ENCODE measurements around the gene LRRC4C. TPM values are rescaled to one million over a fixed set of nuclear protein-coding genes. Genes with fewer than 3 reads are reported as not detected.

The LRRC4C gene
- total and polyA plus RNA-seq, 4 donors: 0.10 to 0.93 (median 0.30) TPM

DNA sequence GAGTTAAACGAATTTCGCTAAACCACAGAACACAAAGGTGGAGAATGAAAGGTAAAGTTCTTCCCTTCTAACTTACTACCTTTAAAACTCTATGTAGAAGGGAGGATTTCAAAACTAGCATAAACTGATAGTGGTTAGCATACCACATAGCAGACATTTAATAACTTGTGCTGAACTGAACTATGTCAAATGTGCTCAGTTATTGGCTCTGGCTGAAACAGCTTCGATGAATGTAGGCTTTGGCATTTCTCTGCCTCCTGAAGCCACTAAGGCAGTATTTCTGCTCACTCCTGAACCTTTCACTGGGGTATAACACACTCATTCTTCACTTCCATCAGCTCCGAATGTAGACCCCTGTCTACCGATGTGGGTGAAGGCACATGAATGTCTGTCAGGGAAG is 1188.1 kb downstream of the LRRC4C start:
- WGBS: 90% methylated on average over 5 of the region's 5 CpGs
- H3K27me3 ChIP-seq (ENCODE audit: control insufficient read depth in 4 of 4, insufficient read depth in 4 of 4, low read length in 3 of 4): no peaks in the 10 kb centered on the region
- DNase-seq (ENCODE audit: low spot score): no peak
- H3K36me3 ChIP-seq (ENCODE audit: control insufficient read depth in 4 of 4, insufficient read depth in 3 of 4, low read depth in 1 of 4, low read length in 3 of 4): no peaks in the 10 kb centered on the region
- no peaks in the 10 kb centered on the region for H3K9me3 ChIP-seq (ENCODE audit: control insufficient read depth in 4 of 4, low read length in 3 of 4)
- no peak overlapping the region for H3K27ac ChIP-seq (ENCODE audit: low read depth in 1 of 2, low read length in 2 of 2)
- H3K4me1 ChIP-seq (ENCODE audit: control insufficient read depth in 4 of 4, insufficient read depth in 4 of 4, low read length in 3 of 4): no peaks in the 10 kb centered on the region
- H3K9ac ChIP-seq (ENCODE audit: low read depth in 1 of 2, low read length in 2 of 2): no peak overlapping the region
- no peak overlapping the region for H3K4me3 ChIP-seq (ENCODE audit: low read depth in 1 of 3, low read length in 3 of 3)
- TF ChIP-seq FOXA1 (IDR thresholded peaks at IDR 0.05): no peak
- TF ChIP-seq, protein P1, sequence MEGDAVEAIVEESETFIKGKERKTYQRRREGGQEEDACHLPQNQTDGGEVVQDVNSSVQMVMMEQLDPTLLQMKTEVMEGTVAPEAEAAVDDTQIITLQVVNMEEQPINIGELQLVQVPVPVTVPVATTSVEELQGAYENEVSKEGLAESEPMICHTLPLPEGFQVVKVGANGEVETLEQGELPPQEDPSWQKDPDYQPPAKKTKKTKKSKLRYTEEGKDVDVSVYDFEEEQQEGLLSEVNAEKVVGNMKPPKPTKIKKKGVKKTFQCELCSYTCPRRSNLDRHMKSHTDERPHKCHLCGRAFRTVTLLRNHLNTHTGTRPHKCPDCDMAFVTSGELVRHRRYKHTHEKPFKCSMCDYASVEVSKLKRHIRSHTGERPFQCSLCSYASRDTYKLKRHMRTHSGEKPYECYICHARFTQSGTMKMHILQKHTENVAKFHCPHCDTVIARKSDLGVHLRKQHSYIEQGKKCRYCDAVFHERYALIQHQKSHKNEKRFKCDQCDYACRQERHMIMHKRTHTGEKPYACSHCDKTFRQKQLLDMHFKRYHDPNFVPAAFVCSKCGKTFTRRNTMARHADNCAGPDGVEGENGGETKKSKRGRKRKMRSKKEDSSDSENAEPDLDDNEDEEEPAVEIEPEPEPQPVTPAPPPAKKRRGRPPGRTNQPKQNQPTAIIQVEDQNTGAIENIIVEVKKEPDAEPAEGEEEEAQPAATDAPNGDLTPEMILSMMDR (IDR thresholded peaks at IDR 0.05; ENCODE audit: low read depth, low read length, missing input control): no peak
- TF ChIP-seq JUND (IDR thresholded peaks at IDR 0.05): no peak
- TF ChIP-seq, protein P2, sequence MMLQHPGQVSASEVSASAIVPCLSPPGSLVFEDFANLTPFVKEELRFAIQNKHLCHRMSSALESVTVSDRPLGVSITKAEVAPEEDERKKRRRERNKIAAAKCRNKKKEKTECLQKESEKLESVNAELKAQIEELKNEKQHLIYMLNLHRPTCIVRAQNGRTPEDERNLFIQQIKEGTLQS (IDR thresholded peaks at IDR 0.05): no peak
- no peak for TF ChIP-seq GABPA (IDR thresholded peaks at IDR 0.05 in 1 of 2, conservative IDR thresholded peaks at IDR 0.05 in 1 of 2)
- TF ChIP-seq, protein P3, sequence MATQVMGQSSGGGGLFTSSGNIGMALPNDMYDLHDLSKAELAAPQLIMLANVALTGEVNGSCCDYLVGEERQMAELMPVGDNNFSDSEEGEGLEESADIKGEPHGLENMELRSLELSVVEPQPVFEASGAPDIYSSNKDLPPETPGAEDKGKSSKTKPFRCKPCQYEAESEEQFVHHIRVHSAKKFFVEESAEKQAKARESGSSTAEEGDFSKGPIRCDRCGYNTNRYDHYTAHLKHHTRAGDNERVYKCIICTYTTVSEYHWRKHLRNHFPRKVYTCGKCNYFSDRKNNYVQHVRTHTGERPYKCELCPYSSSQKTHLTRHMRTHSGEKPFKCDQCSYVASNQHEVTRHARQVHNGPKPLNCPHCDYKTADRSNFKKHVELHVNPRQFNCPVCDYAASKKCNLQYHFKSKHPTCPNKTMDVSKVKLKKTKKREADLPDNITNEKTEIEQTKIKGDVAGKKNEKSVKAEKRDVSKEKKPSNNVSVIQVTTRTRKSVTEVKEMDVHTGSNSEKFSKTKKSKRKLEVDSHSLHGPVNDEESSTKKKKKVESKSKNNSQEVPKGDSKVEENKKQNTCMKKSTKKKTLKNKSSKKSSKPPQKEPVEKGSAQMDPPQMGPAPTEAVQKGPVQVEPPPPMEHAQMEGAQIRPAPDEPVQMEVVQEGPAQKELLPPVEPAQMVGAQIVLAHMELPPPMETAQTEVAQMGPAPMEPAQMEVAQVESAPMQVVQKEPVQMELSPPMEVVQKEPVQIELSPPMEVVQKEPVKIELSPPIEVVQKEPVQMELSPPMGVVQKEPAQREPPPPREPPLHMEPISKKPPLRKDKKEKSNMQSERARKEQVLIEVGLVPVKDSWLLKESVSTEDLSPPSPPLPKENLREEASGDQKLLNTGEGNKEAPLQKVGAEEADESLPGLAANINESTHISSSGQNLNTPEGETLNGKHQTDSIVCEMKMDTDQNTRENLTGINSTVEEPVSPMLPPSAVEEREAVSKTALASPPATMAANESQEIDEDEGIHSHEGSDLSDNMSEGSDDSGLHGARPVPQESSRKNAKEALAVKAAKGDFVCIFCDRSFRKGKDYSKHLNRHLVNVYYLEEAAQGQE (IDR thresholded peaks at IDR 0.05): no peak
- TF ChIP-seq EGR1 (IDR thresholded peaks at IDR 0.05; ENCODE audit: low read depth in 2 of 2): no peak
- TF ChIP-seq HNF4G (IDR thresholded peaks at IDR 0.05): no peak
- TF ChIP-seq TAF1 (conservative IDR thresholded peaks at IDR 0.05): no peak
- no peak for TF ChIP-seq HNF4A (conservative IDR thresholded peaks at IDR 0.05)

DNA sequence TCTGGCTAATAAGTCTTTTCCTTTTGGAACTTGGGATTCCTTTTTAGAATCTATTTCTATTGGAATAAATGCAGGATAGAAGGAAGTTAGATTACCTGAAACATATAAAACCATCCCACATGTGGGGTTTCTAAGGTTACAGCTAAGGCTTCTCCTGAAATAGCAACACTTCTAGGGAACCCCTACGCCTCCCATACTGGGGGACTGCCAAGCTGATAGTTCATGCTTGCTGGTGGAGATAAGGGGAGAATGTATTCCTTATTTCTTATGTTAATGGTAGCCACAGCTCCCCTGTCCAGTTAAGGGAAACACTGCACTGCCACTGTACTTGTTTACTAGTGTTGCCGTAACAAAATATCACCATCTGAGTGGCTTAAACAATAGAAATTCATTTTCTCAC is 1189.6 kb downstream of the LRRC4C start:
- WGBS: 72% methylated on average over 2 of the region's 2 CpGs
- TF ChIP-seq, protein P4, sequence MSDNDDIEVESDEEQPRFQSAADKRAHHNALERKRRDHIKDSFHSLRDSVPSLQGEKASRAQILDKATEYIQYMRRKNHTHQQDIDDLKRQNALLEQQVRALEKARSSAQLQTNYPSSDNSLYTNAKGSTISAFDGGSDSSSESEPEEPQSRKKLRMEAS (IDR thresholded peaks at IDR 0.05): no peak
- TF ChIP-seq HNF4G (IDR thresholded peaks at IDR 0.05): no peak
- TF ChIP-seq, protein P3 (IDR thresholded peaks at IDR 0.05): no peak
- no peak for TF ChIP-seq YY1 (IDR thresholded peaks at IDR 0.05)
- no peak for TF ChIP-seq FOXA1 (IDR thresholded peaks at IDR 0.05)
- TF ChIP-seq RXRA (IDR thresholded peaks at IDR 0.05): no peak
- no peak for TF ChIP-seq SP1 (IDR thresholded peaks at IDR 0.05)
- TF ChIP-seq, protein P2 (IDR thresholded peaks at IDR 0.05): no peak
- no peak for TF ChIP-seq NR2F2 (IDR thresholded peaks at IDR 0.05)
- TF ChIP-seq, protein P1 (IDR thresholded peaks at IDR 0.05; ENCODE audit: low read depth, low read length, missing input control): no peak
- Histone ChIP-seq H3K9ac (ENCODE audit: low read depth in 1 of 2, low read length in 2 of 2) (no peak overlapping the region), H3K27me3 (ENCODE audit: control insufficient read depth in 4 of 4, insufficient read depth in 4 of 4, low read length in 3 of 4) (no peaks in the 10 kb centered on the region), H3K36me3 (ENCODE audit: control insufficient read depth in 4 of 4, insufficient read depth in 3 of 4, low read depth in 1 of 4, low read length in 3 of 4) (no peaks in the 10 kb centered on the region), H3K9me3 (ENCODE audit: control insufficient read depth in 4 of 4, low read length in 3 of 4) (no peaks in the 10 kb centered on the region), H3K4me3 (ENCODE audit: low read depth in 1 of 3, low read length in 3 of 3) (no peak overlapping the region), H3K27ac (ENCODE audit: low read depth in 1 of 2, low read length in 2 of 2) (no peak overlapping the region), H3K4me1 (ENCODE audit: control insufficient read depth in 4 of 4, insufficient read depth in 4 of 4, low read length in 3 of 4) (no peaks in the 10 kb centered on the region)
- DNase-seq (ENCODE audit: low spot score): no peak

Measured in liver (tissue), 9 donors.